Panc1 (cell line): Measurements from ENCODE around the gene SLC52A3.

Source experiments
- POLR2AphosphoS5 ChIP-seq: IDR thresholded peaks from 2 replicates; pipeline ENCODE4 v1.6.1; 2012; ENCODE audit warnings: mild to moderate bottlenecking, low read depth, low read length, moderate library complexity
- REST ChIP-seq, 2 experiments: IDR thresholded peaks; 2 replicates each; pipeline ENCODE4 v1.6.1; 2011 to 2012; ENCODE audit warnings: low read depth in 2 of 2, control low read depth in 1 of 2, low read length in 1 of 2, mild to moderate bottlenecking in 1 of 2, moderate library complexity in 1 of 2; ENCODE audit not compliant: insufficient read depth in 1 of 2
- SIN3A ChIP-seq: IDR thresholded peaks from 2 replicates; pipeline ENCODE4 v1.6.1; 2012; ENCODE audit warnings: low read depth, mild to moderate bottlenecking, low read length, moderate library complexity, borderline replicate concordance; ENCODE audit not compliant: insufficient read depth
- TCF7L2 ChIP-seq: IDR thresholded peaks from 2 replicates; pipeline ENCODE4 v1.6.1; 2011; ENCODE audit warnings: mild to moderate bottlenecking, low read depth, low read length, inconsistent platforms
- TF ChIP-seq, protein P1 (sequence below): fragments of 450-650 bp; IDR thresholded peaks from 2 replicates; pipeline ENCODE4 v1.5.1; 2017; ENCODE audit warnings: mild to moderate bottlenecking

DNA sequence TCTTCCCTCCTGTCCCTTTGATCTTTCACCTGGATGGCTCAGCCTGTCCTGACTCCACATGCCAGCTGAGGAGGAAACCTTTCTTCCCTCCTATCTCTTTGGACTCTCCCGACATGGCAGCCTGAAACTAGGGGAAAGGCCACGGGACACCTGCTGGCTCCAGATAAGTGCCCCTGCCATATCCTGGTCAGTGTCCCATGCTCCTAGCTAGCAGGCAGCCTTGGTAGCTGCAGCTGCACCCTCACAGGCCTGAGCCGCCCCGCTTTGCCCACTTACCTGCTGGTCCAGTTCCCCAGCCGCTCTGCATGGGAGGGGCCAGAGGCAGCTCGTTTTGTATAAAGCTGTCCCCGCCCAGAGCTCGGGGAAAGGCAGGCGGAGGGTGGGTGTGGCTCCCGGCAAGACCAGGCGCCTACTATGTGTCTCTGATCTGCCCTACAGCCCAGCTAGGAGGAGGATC, 7.4 kb upstream of the SLC52A3 start:
- TF ChIP-seq, protein P1, sequence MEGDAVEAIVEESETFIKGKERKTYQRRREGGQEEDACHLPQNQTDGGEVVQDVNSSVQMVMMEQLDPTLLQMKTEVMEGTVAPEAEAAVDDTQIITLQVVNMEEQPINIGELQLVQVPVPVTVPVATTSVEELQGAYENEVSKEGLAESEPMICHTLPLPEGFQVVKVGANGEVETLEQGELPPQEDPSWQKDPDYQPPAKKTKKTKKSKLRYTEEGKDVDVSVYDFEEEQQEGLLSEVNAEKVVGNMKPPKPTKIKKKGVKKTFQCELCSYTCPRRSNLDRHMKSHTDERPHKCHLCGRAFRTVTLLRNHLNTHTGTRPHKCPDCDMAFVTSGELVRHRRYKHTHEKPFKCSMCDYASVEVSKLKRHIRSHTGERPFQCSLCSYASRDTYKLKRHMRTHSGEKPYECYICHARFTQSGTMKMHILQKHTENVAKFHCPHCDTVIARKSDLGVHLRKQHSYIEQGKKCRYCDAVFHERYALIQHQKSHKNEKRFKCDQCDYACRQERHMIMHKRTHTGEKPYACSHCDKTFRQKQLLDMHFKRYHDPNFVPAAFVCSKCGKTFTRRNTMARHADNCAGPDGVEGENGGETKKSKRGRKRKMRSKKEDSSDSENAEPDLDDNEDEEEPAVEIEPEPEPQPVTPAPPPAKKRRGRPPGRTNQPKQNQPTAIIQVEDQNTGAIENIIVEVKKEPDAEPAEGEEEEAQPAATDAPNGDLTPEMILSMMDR = no peak
- no peak for TF ChIP-seq REST (IDR thresholded peaks at IDR 0.05; ENCODE audit: insufficient read depth in 1 of 2, low read depth in 2 of 2, low read length in 1 of 2)
- no peak for TF ChIP-seq SIN3A
- TF ChIP-seq POLR2AphosphoS5 = no peak
- no peak for TF ChIP-seq TCF7L2
